Esophagus (tissue), 2 donors: Measurements from ENCODE around the gene CLPTM1L. TPM values are rescaled to one million over a fixed set of nuclear protein-coding genes. Genes with fewer than 3 reads are reported as not detected.

Source experiments
- H3K27ac ChIP-seq, 2 donors: one replicate each; pipeline ENCODE4 v1.5.1; 2013; ENCODE audit warnings: low read depth in 2 of 2, mild to moderate bottlenecking in 2 of 2, inconsistent platforms in 1 of 2, low read length in 1 of 2, moderate library complexity in 1 of 2
- H3K27me3 ChIP-seq, 2 donors: one replicate each; pipeline ENCODE4 v1.6.1; 2013; ENCODE audit warnings: low read length in 2 of 2, control low read depth in 1 of 2, mild to moderate bottlenecking in 1 of 2; ENCODE audit not compliant: insufficient read depth in 2 of 2, control insufficient read depth in 1 of 2
- H3K36me3 ChIP-seq, 2 donors: one replicate each; pipeline ENCODE4 v1.6.1; 2013; ENCODE audit warnings: low read length in 1 of 2; ENCODE audit not compliant: control insufficient read depth in 2 of 2, insufficient read depth in 2 of 2
- H3K4me1 ChIP-seq, 2 donors: one replicate each; pipeline ENCODE4 v1.6.1; 2013; ENCODE audit warnings: low read length in 1 of 2; ENCODE audit not compliant: control insufficient read depth in 2 of 2, insufficient read depth in 2 of 2
- H3K4me3 ChIP-seq, 2 donors: one replicate each; pipeline ENCODE4 v1.5.1; 2013; ENCODE audit warnings: low read length in 2 of 2, mild to moderate bottlenecking in 2 of 2, low read depth in 1 of 2, moderate library complexity in 1 of 2
- H3K9me3 ChIP-seq, 2 donors: one replicate each; pipeline ENCODE4 v1.6.1; 2013; ENCODE audit warnings: mild to moderate bottlenecking in 2 of 2, low read depth in 1 of 2, low read length in 1 of 2, moderate library complexity in 1 of 2; ENCODE audit not compliant: control insufficient read depth in 2 of 2, insufficient read depth in 1 of 2
- WGBS, 2 donors: extraction: QIAGEN DNeasy Blood & Tissue Kit; methylation state at CpG; one replicate each; pipeline ENCODE4 v1.1.7; 2013; 5-methylcytosine and 5-hydroxymethylcytosine counted together
- polyA plus RNA-seq, 2 donors: library from polyadenylated mRNA; stranded (reverse); fragments of 200-250 nt; gene quantifications; one replicate each; pipeline ENCODE4 v1.2.3, GENCODE V29; 2013
- donor health status: healthy with polysubstance abuse.
- donor health status: Bipolar disorder and iron deficiency.

The CLPTM1L gene
- polyA plus RNA-seq, 2 donors: 20.0 to 52.1 TPM

GRCh38 chr5:1298723-1299510, 46.0 kb downstream of the CLPTM1L start:
- 83 to 86% methylated on average over 33 of the region's 33 CpGs for WGBS, 2 donors
- Histone ChIP-seq H3K27me3 (peaks cover 3 to 11% of the 10 kb centered on the region in 2 donors), H3K27ac (no peak overlapping the region), H3K36me3 (no peaks in the 10 kb centered on the region), H3K9me3 (no peaks in the 10 kb centered on the region), H3K4me3 (no peak overlapping the region), H3K4me1 (peaks cover 4 to 6% of the 10 kb centered on the region in 2 donors)

- no peaks in the 10 kb centered on the region for H3K36me3 ChIP-seq
- no peak overlapping the region for H3K27ac ChIP-seq
- H3K4me3 ChIP-seq: no peak overlapping the region
- H3K27me3 ChIP-seq: peaks cover 3 to 11% of the 10 kb centered on the region in 2 donors
- H3K4me1 ChIP-seq: peaks cover 4 to 7% of the 10 kb centered on the region in 2 donors
- 87 to 89% methylated on average over 19 of the region's 19 CpGs for WGBS, 2 donors
- no peaks in the 10 kb centered on the region for H3K9me3 ChIP-seq
Measured at GRCh38 chr5:1298067-1298551, 46.8 kb downstream of the CLPTM1L start.

GRCh38 chr5:1297243-1297642, 47.7 kb downstream of the CLPTM1L start:
- Histone ChIP-seq H3K4me3 (no peak overlapping the region), H3K36me3 (no peaks in the 10 kb centered on the region), H3K27me3 (peaks cover 3 to 11% of the 10 kb centered on the region in 2 donors), H3K4me1 (peaks cover 4 to 7% of the 10 kb centered on the region in 2 donors), H3K27ac (no peak overlapping the region), H3K9me3 (no peaks in the 10 kb centered on the region)
- WGBS, 2 donors: 90 to 94% methylated on average over 4 of the region's 4 CpGs

- H3K4me1 ChIP-seq: peaks cover 4 to 7% of the 10 kb centered on the region in 2 donors
- 53 to 57% methylated on average over 21 to 22 of the region's 22 CpGs for WGBS, 2 donors
- no peak overlapping the region for H3K4me3 ChIP-seq
- no peaks in the 10 kb centered on the region for H3K9me3 ChIP-seq
- H3K27me3 ChIP-seq: peaks cover 2 to 11% of the 10 kb centered on the region in 2 donors
- H3K36me3 ChIP-seq: no peaks in the 10 kb centered on the region
- no peak overlapping the region for H3K27ac ChIP-seq
Measured at GRCh38 chr5:1295650-1296037, 49.3 kb downstream of the CLPTM1L start.

GRCh38 chr5:1294835-1295649, 49.9 kb downstream of the CLPTM1L start, which contains the start of gene TERT:
TSS of gene TERT (minus strand) at chr5:1295068. CDS start at chr5:1294989, 79 bp downstream.
- Histone ChIP-seq H3K27me3 (peaks cover 0 to 11% of the 10 kb centered on the region in 2 donors), H3K27ac (no peak within 1 kb of the TSS), H3K9me3 (no peaks in the 10 kb centered on the region), H3K36me3 (no peaks in the 10 kb centered on the region), H3K4me1 (peaks cover 4 to 7% of the 10 kb centered on the region in 2 donors), H3K4me3 (no peak within 1 kb of the TSS)
- 9 to 16% methylated on average over 54 to 102 of the region's 102 CpGs for WGBS, 2 donors

GRCh38 chr5:1294206-1294834, 50.6 kb downstream of the CLPTM1L start:
- Histone ChIP-seq H3K27ac (no peak overlapping the region), H3K9me3 (no peaks in the 10 kb centered on the region), H3K4me1 (peaks cover 4 to 7% of the 10 kb centered on the region in 2 donors), H3K4me3 (no peak overlapping the region), H3K36me3 (no peaks in the 10 kb centered on the region), H3K27me3 (peaks cover 0 to 11% of the 10 kb centered on the region in 2 donors)
- 28 to 39% methylated on average over 47 to 69 of the region's 69 CpGs for WGBS, 2 donors

GRCh38 chr5:1293416-1294205, 51.3 kb downstream of the CLPTM1L start:
- WGBS, 2 donors: 93% methylated on average over 56 to 60 of the region's 60 CpGs
- no peak overlapping the region for H3K4me3 ChIP-seq
- H3K36me3 ChIP-seq: no peaks in the 10 kb centered on the region

GRCh38 chr5:1292846-1293415, 52.0 kb downstream of the CLPTM1L start:
- no peak overlapping the region for H3K27ac ChIP-seq
- H3K4me3 ChIP-seq: no peak overlapping the region
- peaks cover 4 to 7% of the 10 kb centered on the region in 2 donors for H3K4me1 ChIP-seq
- peaks cover 0 to 8% of the 10 kb centered on the region in 2 donors for H3K9me3 ChIP-seq
- H3K27me3 ChIP-seq: peaks cover 0 to 11% of the 10 kb centered on the region in 2 donors
- H3K36me3 ChIP-seq: no peaks in the 10 kb centered on the region
- 90% methylated on average over 30 of the region's 30 CpGs for WGBS, 2 donors

More at GRCh38 chr5:1293416-1294205, 51.3 kb downstream of the CLPTM1L start:
- H3K4me1 ChIP-seq: peaks cover 4 to 7% of the 10 kb centered on the region in 2 donors
- peaks cover 0 to 4% of the 10 kb centered on the region in 2 donors for H3K9me3 ChIP-seq
- no peak overlapping the region for H3K27ac ChIP-seq
- peaks cover 0 to 11% of the 10 kb centered on the region in 2 donors for H3K27me3 ChIP-seq
